Measurements from ENCODE around the gene MSANTD2. TPM values are rescaled to one million over a fixed set of nuclear protein-coding genes. Genes with fewer than 3 reads are reported as not detected.

MSANTD2 gene
- total RNA-seq, 1 donor from 2014 or later = 9.4 TPM

- H3K4me3 ChIP-seq (ENCODE audit: low read length in 3 of 3) = peak overlapping the region in 1 of 3 donors; percentile 15
- H3K27me3 ChIP-seq (ENCODE audit: control insufficient read depth in 3 of 3, insufficient read depth in 3 of 3, low read length in 3 of 3) = peaks cover 17 to 31% (median 30%) of the 10 kb centered on the region in 3 donors
- no peaks in the 10 kb centered on the region for H3K9me3 ChIP-seq (ENCODE audit: control insufficient read depth in 3 of 3, low read length in 3 of 3)
- no peaks in the 10 kb centered on the region for H3K36me3 ChIP-seq (ENCODE audit: control insufficient read depth in 3 of 3, insufficient read depth in 3 of 3, low read length in 3 of 3)
- peak overlapping the region; percentile 19 for H3K27ac ChIP-seq (ENCODE audit: low read depth, low read length)
- H3K4me1 ChIP-seq (ENCODE audit: control insufficient read depth in 3 of 3, insufficient read depth in 3 of 3, low read length in 3 of 3) = peaks cover 4 to 14% (median 9%) of the 10 kb centered on the region in 3 donors
- H3K9ac ChIP-seq (ENCODE audit: low read depth in 1 of 3, low read length in 3 of 3) = no peak overlapping the region
Observed at GRCh38 chr11:124725719-124726105, 74.5 kb downstream of the MSANTD2 start.

- Histone ChIP-seq H3K9ac (ENCODE audit: low read depth in 1 of 3, low read length in 3 of 3) (no peak overlapping the region), H3K4me3 (ENCODE audit: low read length in 3 of 3) (peak overlapping the region in 1 of 3 donors; percentile 15), H3K27me3 (ENCODE audit: control insufficient read depth in 3 of 3, insufficient read depth in 3 of 3, low read length in 3 of 3) (peaks cover 17 to 34% (median 32%) of the 10 kb centered on the region in 3 donors), H3K4me1 (ENCODE audit: control insufficient read depth in 3 of 3, insufficient read depth in 3 of 3, low read length in 3 of 3) (peaks cover 4 to 14% (median 9%) of the 10 kb centered on the region in 3 donors), H3K9me3 (ENCODE audit: control insufficient read depth in 3 of 3, low read length in 3 of 3) (no peaks in the 10 kb centered on the region), H3K36me3 (ENCODE audit: control insufficient read depth in 3 of 3, insufficient read depth in 3 of 3, low read length in 3 of 3) (no peaks in the 10 kb centered on the region), H3K27ac (ENCODE audit: low read depth, low read length) (peak overlapping the region; percentile 19)
Observed at GRCh38 chr11:124724979-124725718, 75.1 kb downstream of the MSANTD2 start.

DNA sequence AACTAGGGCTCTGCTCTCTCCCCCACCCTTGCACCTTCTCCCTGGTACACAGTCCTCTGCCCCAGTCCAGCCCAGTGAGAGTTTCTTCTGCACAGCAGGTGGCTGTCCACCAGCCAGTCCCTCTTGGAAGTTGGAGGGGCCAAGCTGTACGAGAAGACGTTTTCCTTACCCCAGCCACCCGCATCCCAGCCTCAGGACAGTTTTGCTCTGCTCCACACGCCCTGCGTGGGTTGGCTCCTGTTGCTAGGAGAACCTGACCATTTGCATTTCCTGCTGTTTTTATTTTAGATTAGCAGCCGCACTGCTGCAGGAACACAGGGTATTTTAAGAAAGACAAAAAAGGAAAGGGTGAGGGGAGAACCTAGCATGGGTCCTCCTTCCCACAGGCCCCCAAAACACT is 78.0 kb downstream of the MSANTD2 start:
- Histone ChIP-seq H3K27ac (ENCODE audit: low read depth, low read length) (no peak overlapping the region), H3K9me3 (ENCODE audit: control insufficient read depth in 3 of 3, low read length in 3 of 3) (no peaks in the 10 kb centered on the region), H3K27me3 (ENCODE audit: control insufficient read depth in 3 of 3, insufficient read depth in 3 of 3, low read length in 3 of 3) (peaks cover 39 to 61% (median 59%) of the 10 kb centered on the region in 3 donors), H3K9ac (ENCODE audit: low read depth in 1 of 3, low read length in 3 of 3) (no peak overlapping the region), H3K4me1 (ENCODE audit: control insufficient read depth in 3 of 3, insufficient read depth in 3 of 3, low read length in 3 of 3) (peaks cover 13 to 26% (median 14%) of the 10 kb centered on the region in 3 donors), H3K36me3 (ENCODE audit: control insufficient read depth in 3 of 3, insufficient read depth in 3 of 3, low read length in 3 of 3) (no peaks in the 10 kb centered on the region), H3K4me3 (ENCODE audit: low read length in 3 of 3) (no peak overlapping the region)

DNA sequence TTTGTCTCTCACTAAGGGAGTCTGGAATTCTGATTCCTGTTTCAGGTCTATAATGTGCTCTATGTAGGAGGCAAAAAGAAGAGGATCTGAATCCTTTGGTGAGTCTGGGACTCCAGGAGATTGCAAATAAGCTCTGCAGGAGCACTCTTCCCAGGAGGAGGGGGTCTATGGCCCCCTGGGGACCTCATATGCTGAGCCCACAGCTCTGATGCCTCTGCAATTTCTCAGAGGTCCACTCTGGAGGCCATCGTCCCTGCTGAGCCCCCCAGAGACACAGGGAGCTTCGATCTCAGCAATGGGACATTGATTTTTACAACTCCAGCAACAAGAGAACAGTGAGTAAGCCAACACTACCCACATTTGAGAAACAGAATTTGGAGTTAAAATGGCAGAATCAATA is 80.7 kb downstream of the MSANTD2 start:
- Histone ChIP-seq H3K4me3 (ENCODE audit: low read length in 3 of 3) (no peak overlapping the region), H3K36me3 (ENCODE audit: control insufficient read depth in 3 of 3, insufficient read depth in 3 of 3, low read length in 3 of 3) (no peaks in the 10 kb centered on the region), H3K4me1 (ENCODE audit: control insufficient read depth in 3 of 3, insufficient read depth in 3 of 3, low read length in 3 of 3) (peaks cover 5 to 14% (median 9%) of the 10 kb centered on the region in 3 donors), H3K27me3 (ENCODE audit: control insufficient read depth in 3 of 3, insufficient read depth in 3 of 3, low read length in 3 of 3) (peaks cover 39 to 63% (median 52%) of the 10 kb centered on the region in 3 donors), H3K9me3 (ENCODE audit: control insufficient read depth in 3 of 3, low read length in 3 of 3) (no peaks in the 10 kb centered on the region), H3K27ac (ENCODE audit: low read depth, low read length) (no peak overlapping the region), H3K9ac (ENCODE audit: low read depth in 1 of 3, low read length in 3 of 3) (no peak overlapping the region)

- peaks cover 5 to 14% (median 9%) of the 10 kb centered on the region in 3 donors for H3K4me1 ChIP-seq (ENCODE audit: control insufficient read depth in 3 of 3, insufficient read depth in 3 of 3, low read length in 3 of 3)
- no peak overlapping the region for H3K27ac ChIP-seq (ENCODE audit: low read depth, low read length)
- H3K27me3 ChIP-seq (ENCODE audit: control insufficient read depth in 3 of 3, insufficient read depth in 3 of 3, low read length in 3 of 3) = peaks cover 34 to 56% (median 50%) of the 10 kb centered on the region in 3 donors
- H3K36me3 ChIP-seq (ENCODE audit: control insufficient read depth in 3 of 3, insufficient read depth in 3 of 3, low read length in 3 of 3) = no peaks in the 10 kb centered on the region
- H3K9ac ChIP-seq (ENCODE audit: low read depth in 1 of 3, low read length in 3 of 3) = no peak overlapping the region
- no peaks in the 10 kb centered on the region for H3K9me3 ChIP-seq (ENCODE audit: control insufficient read depth in 3 of 3, low read length in 3 of 3)
- no peak overlapping the region for H3K4me3 ChIP-seq (ENCODE audit: low read length in 3 of 3)
Observed at GRCh38 chr11:124718801-124719200, 81.4 kb downstream of the MSANTD2 start.

GRCh38 chr11:124717786-124718651 is 82.2 kb downstream of the MSANTD2 start:
- Histone ChIP-seq H3K36me3 (ENCODE audit: control insufficient read depth in 3 of 3, insufficient read depth in 3 of 3, low read length in 3 of 3) (no peaks in the 10 kb centered on the region), H3K4me3 (ENCODE audit: low read length in 3 of 3) (peak overlapping the region; percentile 63 to 71 (median 65)), H3K27me3 (ENCODE audit: control insufficient read depth in 3 of 3, insufficient read depth in 3 of 3, low read length in 3 of 3) (peaks cover 32 to 55% (median 46%) of the 10 kb centered on the region in 3 donors), H3K9me3 (ENCODE audit: control insufficient read depth in 3 of 3, low read length in 3 of 3) (no peaks in the 10 kb centered on the region), H3K27ac (ENCODE audit: low read depth, low read length) (peak overlapping the region; percentile 32), H3K9ac (ENCODE audit: low read depth in 1 of 3, low read length in 3 of 3) (peak overlapping the region in 1 of 3 donors; percentile 64), H3K4me1 (ENCODE audit: control insufficient read depth in 3 of 3, insufficient read depth in 3 of 3, low read length in 3 of 3) (peaks cover 5 to 14% (median 9%) of the 10 kb centered on the region in 3 donors)

GRCh38 chr11:124717421-124717785 is 82.8 kb downstream of the MSANTD2 start:
- no peaks in the 10 kb centered on the region for H3K9me3 ChIP-seq (ENCODE audit: control insufficient read depth in 3 of 3, low read length in 3 of 3)
- peaks cover 5 to 14% (median 9%) of the 10 kb centered on the region in 3 donors for H3K4me1 ChIP-seq (ENCODE audit: control insufficient read depth in 3 of 3, insufficient read depth in 3 of 3, low read length in 3 of 3)
- H3K36me3 ChIP-seq (ENCODE audit: control insufficient read depth in 3 of 3, insufficient read depth in 3 of 3, low read length in 3 of 3) = no peaks in the 10 kb centered on the region
- H3K27ac ChIP-seq (ENCODE audit: low read depth, low read length) = peak overlapping the region; percentile 32
- H3K27me3 ChIP-seq (ENCODE audit: control insufficient read depth in 3 of 3, insufficient read depth in 3 of 3, low read length in 3 of 3) = peaks cover 28 to 51% (median 41%) of the 10 kb centered on the region in 3 donors
- H3K4me3 ChIP-seq (ENCODE audit: low read length in 3 of 3) = peak overlapping the region in 2 of 3 donors; percentile 63 to 71
- H3K9ac ChIP-seq (ENCODE audit: low read depth in 1 of 3, low read length in 3 of 3) = no peak overlapping the region

DNA sequence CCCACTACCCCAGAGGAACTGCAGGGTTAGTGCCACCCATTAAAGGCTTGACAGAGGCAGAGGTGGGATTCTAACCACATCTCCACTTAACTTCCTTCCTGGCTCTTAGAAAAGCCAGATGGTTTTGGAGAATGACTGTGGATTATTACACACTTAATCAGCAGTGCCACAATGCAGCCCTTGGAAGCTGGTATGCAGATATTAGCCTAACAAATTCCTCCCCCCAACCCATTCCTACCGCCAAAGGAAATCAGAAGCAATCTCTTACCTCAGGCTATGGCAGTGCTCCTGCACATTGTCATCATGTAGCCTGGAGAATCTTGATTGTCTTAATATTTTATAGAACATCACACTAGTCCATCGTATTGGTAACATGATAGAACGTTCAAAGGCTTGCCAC is 83.6 kb downstream of the MSANTD2 start:
- H3K27me3 ChIP-seq (ENCODE audit: control insufficient read depth in 3 of 3, insufficient read depth in 3 of 3, low read length in 3 of 3) = peaks cover 27 to 44% (median 35%) of the 10 kb centered on the region in 3 donors
- H3K27ac ChIP-seq (ENCODE audit: low read depth, low read length) = no peak overlapping the region
- no peaks in the 10 kb centered on the region for H3K36me3 ChIP-seq (ENCODE audit: control insufficient read depth in 3 of 3, insufficient read depth in 3 of 3, low read length in 3 of 3)

More for the DNA sequence above, 83.6 kb downstream of the MSANTD2 start:
- no peaks in the 10 kb centered on the region for H3K9me3 ChIP-seq (ENCODE audit: control insufficient read depth in 3 of 3, low read length in 3 of 3)
- no peak overlapping the region for H3K4me3 ChIP-seq (ENCODE audit: low read length in 3 of 3)
- no peak overlapping the region for H3K9ac ChIP-seq (ENCODE audit: low read depth in 1 of 3, low read length in 3 of 3)
- peaks cover 5 to 12% (median 9%) of the 10 kb centered on the region in 3 donors for H3K4me1 ChIP-seq (ENCODE audit: control insufficient read depth in 3 of 3, insufficient read depth in 3 of 3, low read length in 3 of 3)
